OCI-LY1 (cell line): ENCODE results near the gene SHISA5.

ENCODE experiments used
- EZH2 ChIP-seq: fragments of 200-600 bp; sonication (generic), shearing (Covaris generic); IDR thresholded peaks from 2 replicates; pipeline ENCODE4 v1.8.0; 2017; ENCODE audit warnings: borderline replicate concordance, mixed run types, mild to moderate bottlenecking, antibody characterized with exemption, low read length, moderate library complexity, mixed read lengths
- TF ChIP-seq, protein P1 (sequence below): fragments of 200-600 bp; sonication (generic), shearing (Covaris generic); IDR thresholded peaks from 2 replicates; pipeline ENCODE4 v1.5.1; 2017; ENCODE audit warnings: mild to moderate bottlenecking, antibody characterized with exemption, low read length, moderate library complexity, mixed read lengths

DNA sequence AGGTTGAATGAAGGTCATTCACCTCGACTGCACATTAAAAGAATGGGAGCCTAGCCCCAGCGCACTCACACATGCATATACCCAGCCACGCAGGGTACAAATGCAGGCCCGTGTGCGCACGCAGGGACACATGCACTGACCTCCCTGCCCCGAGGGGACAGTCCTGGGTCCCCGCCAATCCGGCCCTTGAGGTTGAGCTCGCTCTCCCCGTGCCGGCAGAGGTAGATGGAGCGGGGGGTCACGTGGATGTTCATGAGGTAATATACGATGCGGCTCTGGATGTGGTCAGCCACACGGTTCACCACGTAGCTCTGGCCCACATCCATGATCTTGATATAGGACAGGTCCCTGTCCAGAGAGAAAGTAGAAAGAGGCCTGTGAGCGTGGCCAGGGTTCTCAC, 32.1 kb upstream of the SHISA5 start:
- TF ChIP-seq, protein P1, sequence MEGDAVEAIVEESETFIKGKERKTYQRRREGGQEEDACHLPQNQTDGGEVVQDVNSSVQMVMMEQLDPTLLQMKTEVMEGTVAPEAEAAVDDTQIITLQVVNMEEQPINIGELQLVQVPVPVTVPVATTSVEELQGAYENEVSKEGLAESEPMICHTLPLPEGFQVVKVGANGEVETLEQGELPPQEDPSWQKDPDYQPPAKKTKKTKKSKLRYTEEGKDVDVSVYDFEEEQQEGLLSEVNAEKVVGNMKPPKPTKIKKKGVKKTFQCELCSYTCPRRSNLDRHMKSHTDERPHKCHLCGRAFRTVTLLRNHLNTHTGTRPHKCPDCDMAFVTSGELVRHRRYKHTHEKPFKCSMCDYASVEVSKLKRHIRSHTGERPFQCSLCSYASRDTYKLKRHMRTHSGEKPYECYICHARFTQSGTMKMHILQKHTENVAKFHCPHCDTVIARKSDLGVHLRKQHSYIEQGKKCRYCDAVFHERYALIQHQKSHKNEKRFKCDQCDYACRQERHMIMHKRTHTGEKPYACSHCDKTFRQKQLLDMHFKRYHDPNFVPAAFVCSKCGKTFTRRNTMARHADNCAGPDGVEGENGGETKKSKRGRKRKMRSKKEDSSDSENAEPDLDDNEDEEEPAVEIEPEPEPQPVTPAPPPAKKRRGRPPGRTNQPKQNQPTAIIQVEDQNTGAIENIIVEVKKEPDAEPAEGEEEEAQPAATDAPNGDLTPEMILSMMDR: no peak
- no peak for TF ChIP-seq EZH2
